Pancreas (tissue), 10 donors: ENCODE results near the gene ATG5. TPM values are rescaled to one million over a fixed set of nuclear protein-coding genes. Genes with fewer than 3 reads are reported as not detected.

Source experiments
- ATAC-seq, 4 donors: fragments of 200-7000 bp; cut with Tn5 transposase; one replicate each; pipeline versions ENCODE4 v1.8.0 to v1.9.1; 2020; ENCODE audit warnings: mild to moderate bottlenecking in 4 of 4, moderate library complexity in 4 of 4
- DNase-seq, 6 donors: peaks; one replicate each; pipeline ENCODE4 v3.0.0-alpha.2; 2020
- FAIRE-seq: peaks from 2 replicates; lab custom pipeline; 2012; peaks lifted over from hg19 to GRCh38; lab: Jason Lieb, UNC
- H3K27ac ChIP-seq, 4 donors: fragments of 200-600 bp; sonication (generic); 1 replicate in 3 of 4; 2 replicates in 1 of 4; pipeline versions ENCODE4 v1.5.0 to v1.8.0; 2020
- H3K27me3 ChIP-seq, 4 donors: fragments of 200-600 bp; one replicate each; pipeline ENCODE4 v1.8.0; 2021
- H3K36me3 ChIP-seq, 3 donors: fragments of 200-600 bp; sonication (generic) in 1 of 3; one replicate each; pipeline versions ENCODE4 v1.5.0 to v1.8.0; 2020 to 2021
- H3K4me1 ChIP-seq, 3 donors: fragments of 200-600 bp; one replicate each; pipeline ENCODE4 v1.8.0; 2021
- H3K4me3 ChIP-seq, 4 donors: fragments of 200-600 bp; sonication (generic) in 2 of 4; one replicate each; pipeline versions ENCODE4 v1.5.0 to v1.8.0; 2020 to 2021
- H3K9me3 ChIP-seq, 4 donors: fragments of 200-600 bp; one replicate each; pipeline ENCODE4 v1.8.0; 2021
- CTCF ChIP-seq, 4 donors: fragments of 200-600 bp; sonication (generic) in 3 of 4; IDR thresholded peaks; one replicate each; pipeline versions ENCODE4 v1.5.0 to v1.8.0; 2021; ENCODE audit warnings: antibody characterized with exemption in 4 of 4
- WGBS, 2 donors: extraction: QIAGEN DNeasy Blood & Tissue Kit; methylation state at CpG; one replicate each; pipeline ENCODE4 v1.1.7; 2013; 5-methylcytosine and 5-hydroxymethylcytosine counted together
- intact Hi-C, 3 donors: fragments of 100-400 bp; cut with DNase I; formaldehyde crosslinking; loops; one replicate each; pipeline versions ENCODE4 v1.11.1 to v1.14.2; 2022
- polyA plus RNA-seq, 2 donors: library from polyadenylated mRNA; stranded (reverse); fragments of 200-250 nt; gene quantifications; one replicate each; pipeline ENCODE4 v1.2.3, GENCODE V29; 2013
- total RNA-seq, 6 donors: library from RNA; stranded (reverse); fragmentation: NEBNext Ultra II Directional in 4 of 6; extraction: Animal tissue kit (Norgen Biotek cat#: 25700) in 4 of 6; gene quantifications; one replicate each; pipeline versions ENCODE4 v1.2.1 to v1.2.4, GENCODE V29; 2021 to 2023
- donor health status: healthy with polysubstance abuse.
- donor health status: DM: no; HTN: no; CAD: no; lungs with moderate emphysema.
- donor health status: DM: no; HTN: no; CAD: no.
- donor health status: control.
- donor health status: control.
- donor health status: Bipolar disorder and iron deficiency.
- donor health status: DM: yes; HTN: yes; CAD: no.
- donor health status: DM: no; HTN: no; CAD: no.
- donor health status: DM: no; HTN: no; CAD: no.
- donor health status: DM: yes; HTN: yes; CAD: no.

The ATG5 gene
- total and polyA plus RNA-seq, 8 donors: 8.2 to 15.7 (median 10.8) TPM

DNA sequence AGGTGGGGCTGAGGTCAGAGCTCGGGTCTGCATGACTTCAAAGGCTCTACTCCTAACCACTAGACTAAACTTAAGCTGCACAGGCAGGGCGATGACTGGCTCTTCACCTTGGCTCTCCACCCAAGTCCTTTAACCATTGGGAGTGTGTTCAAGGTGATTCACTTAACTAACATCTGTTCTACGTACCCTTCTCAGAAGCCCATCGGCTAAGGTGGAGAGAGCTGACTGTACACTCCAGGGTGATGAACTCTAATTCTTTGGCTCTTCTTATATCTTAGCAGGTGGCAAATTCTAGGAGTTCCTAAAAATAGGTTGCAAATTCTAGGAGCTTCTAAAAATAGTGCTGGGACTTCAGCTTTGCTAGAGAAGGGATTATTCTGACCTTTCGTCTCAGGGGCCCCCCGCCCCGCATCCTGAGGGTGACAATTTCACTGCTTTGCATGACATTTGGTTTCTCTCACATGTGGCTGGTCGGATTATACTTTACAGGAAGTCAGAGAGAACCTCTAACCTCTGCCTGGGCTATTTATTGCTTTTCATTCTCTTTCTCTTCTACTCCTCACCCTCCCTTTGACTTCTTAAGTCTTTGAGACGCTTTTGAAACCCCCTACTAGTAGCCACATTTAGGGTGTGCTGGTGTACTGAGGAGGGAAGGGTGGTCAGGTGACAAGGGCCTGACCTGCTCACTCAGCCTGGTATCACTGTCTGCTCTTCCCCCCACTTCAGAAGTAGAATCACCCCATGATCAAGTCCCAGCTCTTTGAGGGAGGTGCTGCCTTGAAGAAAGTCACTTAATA is 183.9 kb downstream of the ATG5 start:
- ATAC-seq (no peak), FAIRE-seq (no peak), DNase-seq (no peak)
- no peak for TF ChIP-seq CTCF (IDR thresholded peaks at IDR 0.05)
- intact Hi-C loops: no loop called here
- Histone ChIP-seq H3K27ac (no peak overlapping the region), H3K4me1 (no peaks in the 10 kb centered on the region), H3K9me3 (no peaks in the 10 kb centered on the region), H3K4me3 (no peak overlapping the region), H3K27me3 (no peaks in the 10 kb centered on the region), H3K36me3 (no peaks in the 10 kb centered on the region)
- 74 to 84% methylated on average over 9 of the region's 9 CpGs for WGBS, 2 donors

- FAIRE-seq (no peak), ATAC-seq (no peak), DNase-seq (no peak)
- H3K27me3 ChIP-seq: no peaks in the 10 kb centered on the region
- H3K9me3 ChIP-seq: no peaks in the 10 kb centered on the region
- intact Hi-C loops: no loop called here
- no peak for TF ChIP-seq CTCF (IDR thresholded peaks at IDR 0.05)
- H3K27ac ChIP-seq: no peak overlapping the region
- no peaks in the 10 kb centered on the region for H3K36me3 ChIP-seq
- 64 to 71% methylated on average over 6 of the region's 6 CpGs for WGBS, 2 donors
- no peaks in the 10 kb centered on the region for H3K4me1 ChIP-seq
- H3K4me3 ChIP-seq: no peak overlapping the region
Measured at GRCh38 chr6:106138151-106138550, 187.4 kb downstream of the ATG5 start.

DNA sequence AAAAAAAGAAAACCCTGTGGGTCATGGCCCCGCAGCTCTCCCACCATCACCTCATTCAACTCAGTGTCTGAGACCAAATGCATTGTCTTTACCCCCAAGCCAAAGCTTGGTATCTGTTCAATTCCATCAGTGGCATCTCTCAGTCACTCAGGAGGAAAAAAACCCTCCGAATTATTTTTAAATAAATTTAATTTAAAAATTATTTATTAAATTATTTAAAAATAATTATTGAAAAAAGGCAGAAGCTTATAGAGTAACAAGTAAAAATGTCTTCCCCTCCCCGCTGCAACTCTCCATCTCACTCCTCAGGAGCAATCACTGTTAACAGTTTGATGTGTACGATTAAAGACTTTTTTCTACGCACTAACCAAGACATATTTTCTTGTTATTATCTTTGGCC is 188.7 kb downstream of the ATG5 start:
- Histone ChIP-seq H3K4me1 (no peaks in the 10 kb centered on the region), H3K4me3 (no peak overlapping the region), H3K9me3 (no peaks in the 10 kb centered on the region), H3K27ac (no peak overlapping the region), H3K36me3 (no peaks in the 10 kb centered on the region), H3K27me3 (no peaks in the 10 kb centered on the region)
- FAIRE-seq: no peak
- DNase-seq: no peak
- WGBS, 2 donors: 92 to 93% methylated on average over 5 of the region's 5 CpGs
- no peak for TF ChIP-seq CTCF (IDR thresholded peaks at IDR 0.05)
- ATAC-seq: no peak
- intact Hi-C loops: no loop called here

- ATAC-seq: no peak
- H3K4me3 ChIP-seq: no peak overlapping the region
- no peaks in the 10 kb centered on the region for H3K4me1 ChIP-seq
- intact Hi-C loops: no loop called here
- WGBS, 2 donors: 77 to 82% methylated on average over 16 of the region's 16 CpGs
- no peaks in the 10 kb centered on the region for H3K36me3 ChIP-seq
- H3K27me3 ChIP-seq: no peaks in the 10 kb centered on the region
- no peaks in the 10 kb centered on the region for H3K9me3 ChIP-seq
- H3K27ac ChIP-seq: no peak overlapping the region
- DNase-seq: no peak
- FAIRE-seq: no peak
- no peak for TF ChIP-seq CTCF (IDR thresholded peaks at IDR 0.05)
Measured at GRCh38 chr6:106135911-106136571, 189.5 kb downstream of the ATG5 start.
